PC-9 (cell line): ENCODE data around the gene SMOC2. TPM values are rescaled to one million over a fixed set of nuclear protein-coding genes. Genes with fewer than 3 reads are reported as not detected.

ENCODE experiments used
- BruUV-seq: library from RNA; stranded (reverse); fragments of 400-500 nt; replicated peaks from 2 replicates; lab custom pipeline; 2021; lab: Mats Ljungman, UMichigan
- CTCF ChIA-PET: fragments of 300-600 bp; sonication (Branson Sonifier 250); formaldehyde crosslinking; loops from one replicate; lab custom pipeline; 2022; ENCODE audit warnings: antibody characterized with exemption; lab: Charles Lee
- POLR2A ChIA-PET: fragments of 300-600 bp; sonication (Branson Sonifier 250); formaldehyde crosslinking; loops from one replicate; lab custom pipeline; 2022; ENCODE audit warnings: antibody characterized with exemption; ENCODE audit not compliant: unreplicated experiment; lab: Charles Lee
- DNase-seq, 2 experiments: peaks; one replicate each; pipeline versions ENCODE4 v3.0.0 to v3.0.0-alpha.2; 2015 to 2022; ENCODE audit warnings: mixed read lengths in 1 of 2
- H2AFZ ChIP-seq: fragments of 200-600 bp; sonication (generic); 2 replicates; pipeline ENCODE4 v1.8.1; 2017; ENCODE audit warnings: antibody characterized with exemption
- H3F3A ChIP-seq: fragments of 200-600 bp; sonication (generic); 2 replicates; pipeline ENCODE4 v1.8.1; 2017; ENCODE audit warnings: antibody characterized with exemption, mild to moderate bottlenecking, low read depth; ENCODE audit not compliant: insufficient read depth
- H3K27ac ChIP-seq: fragments of 200-600 bp; sonication (generic); 2 replicates; pipeline ENCODE4 v1.6.1; 2016; ENCODE audit warnings: mixed run types
- H3K27me3 ChIP-seq: fragments of 200-600 bp; sonication (generic); 2 replicates; pipeline ENCODE4 v1.6.1; 2016; ENCODE audit warnings: low read depth, mixed run types; ENCODE audit not compliant: insufficient read depth
- H3K36me3 ChIP-seq: fragments of 200-600 bp; sonication (generic); 2 replicates; pipeline ENCODE4 v1.6.1; 2016; ENCODE audit warnings: low read depth, mixed run types
- H3K4me1 ChIP-seq: fragments of 200-600 bp; sonication (generic); replicated peaks from 2 replicates; pipeline ENCODE4 v1.6.1; 2016; ENCODE audit warnings: mixed run types; ENCODE audit not compliant: insufficient read depth
- H3K4me2 ChIP-seq: fragments of 200-600 bp; sonication (generic); 2 replicates; pipeline ENCODE4 v1.6.1; 2017; ENCODE audit warnings: mixed run types
- H3K4me3 ChIP-seq: fragments of 200-600 bp; sonication (generic); 2 replicates; pipeline ENCODE4 v1.6.1; 2016; ENCODE audit warnings: mixed run types
- H3K79me2 ChIP-seq: fragments of 200-600 bp; sonication (generic); 2 replicates; pipeline ENCODE4 v1.6.1; 2017; ENCODE audit warnings: low read depth, mixed run types
- H3K9me2 ChIP-seq: fragments of 200-600 bp; sonication (generic); 2 replicates; pipeline ENCODE4 v1.8.1; 2017; ENCODE audit warnings: mild to moderate bottlenecking; ENCODE audit not compliant: insufficient read depth
- H3K9me3 ChIP-seq: fragments of 200-600 bp; sonication (generic); 2 replicates; pipeline ENCODE4 v1.8.1; 2016; ENCODE audit warnings: low read depth; ENCODE audit not compliant: insufficient read depth
- H4K20me1 ChIP-seq: fragments of 200-600 bp; sonication (generic); 2 replicates; pipeline ENCODE4 v1.8.1; 2017; ENCODE audit not compliant: insufficient read depth
- EZH2 ChIP-seq: fragments of 200-600 bp; sonication (generic); IDR thresholded peaks from 2 replicates; pipeline ENCODE4 v1.8.0; 2017; ENCODE audit warnings: antibody characterized with exemption, low read depth
- intact Hi-C: fragments of 100-400 bp; cut with micrococcal nuclease; formaldehyde crosslinking; loops from one replicate; pipeline ENCODE4 v1.10.0; 2022; ENCODE audit not compliant: unreplicated experiment
- total RNA-seq: library from RNA; stranded (reverse); gene quantifications from 2 replicates; pipeline ENCODE4 v1.2.3, GENCODE V29; 2021
- TF ChIP-seq, protein P1 (sequence below): fragments of 200-600 bp; sonication (generic); conservative IDR thresholded peaks from 2 replicates; pipeline ENCODE4 v1.6.1; 2017; ENCODE audit warnings: mixed run types, antibody characterized with exemption, mild to moderate bottlenecking, moderate library complexity

Gene SMOC2
- total RNA-seq, 1 experiment from 2014 or later = not detected

- TF ChIP-seq EZH2 = no peak
- TF ChIP-seq, protein P1, sequence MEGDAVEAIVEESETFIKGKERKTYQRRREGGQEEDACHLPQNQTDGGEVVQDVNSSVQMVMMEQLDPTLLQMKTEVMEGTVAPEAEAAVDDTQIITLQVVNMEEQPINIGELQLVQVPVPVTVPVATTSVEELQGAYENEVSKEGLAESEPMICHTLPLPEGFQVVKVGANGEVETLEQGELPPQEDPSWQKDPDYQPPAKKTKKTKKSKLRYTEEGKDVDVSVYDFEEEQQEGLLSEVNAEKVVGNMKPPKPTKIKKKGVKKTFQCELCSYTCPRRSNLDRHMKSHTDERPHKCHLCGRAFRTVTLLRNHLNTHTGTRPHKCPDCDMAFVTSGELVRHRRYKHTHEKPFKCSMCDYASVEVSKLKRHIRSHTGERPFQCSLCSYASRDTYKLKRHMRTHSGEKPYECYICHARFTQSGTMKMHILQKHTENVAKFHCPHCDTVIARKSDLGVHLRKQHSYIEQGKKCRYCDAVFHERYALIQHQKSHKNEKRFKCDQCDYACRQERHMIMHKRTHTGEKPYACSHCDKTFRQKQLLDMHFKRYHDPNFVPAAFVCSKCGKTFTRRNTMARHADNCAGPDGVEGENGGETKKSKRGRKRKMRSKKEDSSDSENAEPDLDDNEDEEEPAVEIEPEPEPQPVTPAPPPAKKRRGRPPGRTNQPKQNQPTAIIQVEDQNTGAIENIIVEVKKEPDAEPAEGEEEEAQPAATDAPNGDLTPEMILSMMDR = no peak
- no peak overlapping the region for H3K27ac ChIP-seq
- no peaks in the 10 kb centered on the region for H3K36me3 ChIP-seq
- ChIA-PET POLR2A (no interaction called here), CTCF (no interaction called here)
- H3K9me3 ChIP-seq = peaks cover 7% of the 10 kb centered on the region
- no peaks in the 10 kb centered on the region for H3K4me1 ChIP-seq
- DNase-seq = no peak
- no peaks in the 10 kb centered on the region for H3K9me2 ChIP-seq
- H3K4me3 ChIP-seq = no peak overlapping the region
- H3K4me2 ChIP-seq = no peak overlapping the region
- H3K79me2 ChIP-seq = no peaks in the 10 kb centered on the region
- intact Hi-C loops = no loop called here
- no peaks in the 10 kb centered on the region for H3F3A ChIP-seq
- H3K27me3 ChIP-seq = peaks cover 96% of the 10 kb centered on the region
- no peaks in the 10 kb centered on the region for H4K20me1 ChIP-seq
- BruUV-seq = no TSS peak
- H2AFZ ChIP-seq = no peak overlapping the region
Measured at GRCh38 chr6:168469926-168470325, 28.9 kb downstream of the SMOC2 start.

GRCh38 chr6:168472363-168472762 is 31.4 kb downstream of the SMOC2 start:
- CTCF ChIA-PET = no interaction called here
- no TSS peak for BruUV-seq
- no peak overlapping the region for H2AFZ ChIP-seq
- H3K4me3 ChIP-seq = no peak overlapping the region
- no peak overlapping the region for H3K27ac ChIP-seq
- no peak overlapping the region for H3K4me2 ChIP-seq
- H3K9me3 ChIP-seq = peaks cover 7% of the 10 kb centered on the region
- H3K27me3 ChIP-seq = peaks cover 94% of the 10 kb centered on the region
- H3K4me1 ChIP-seq = no peaks in the 10 kb centered on the region
- no peaks in the 10 kb centered on the region for H3K36me3 ChIP-seq
- intact Hi-C loops = no loop called here
- H3F3A ChIP-seq = no peaks in the 10 kb centered on the region
- no peaks in the 10 kb centered on the region for H4K20me1 ChIP-seq
- no peaks in the 10 kb centered on the region for H3K79me2 ChIP-seq
- H3K9me2 ChIP-seq = no peaks in the 10 kb centered on the region
- POLR2A ChIA-PET = no interaction called here
- TF ChIP-seq, protein P1 = no peak
- no peak for TF ChIP-seq EZH2
- no peak for DNase-seq

GRCh38 chr6:168473197-168473596 is 32.2 kb downstream of the SMOC2 start:
- Histone ChIP-seq H4K20me1 (no peaks in the 10 kb centered on the region), H3K79me2 (no peaks in the 10 kb centered on the region), H3K27ac (no peak overlapping the region), H3K9me3 (peaks cover 7% of the 10 kb centered on the region), H3K4me1 (no peaks in the 10 kb centered on the region), H3K4me2 (no peak overlapping the region), H3K27me3 (peaks cover 94% of the 10 kb centered on the region), H3F3A (no peaks in the 10 kb centered on the region), H3K9me2 (no peaks in the 10 kb centered on the region), H2AFZ (no peak overlapping the region), H3K36me3 (no peaks in the 10 kb centered on the region), H3K4me3 (no peak overlapping the region)
- TF ChIP-seq, protein P1 = no peak
- no peak for TF ChIP-seq EZH2
- no peak for DNase-seq
- POLR2A ChIA-PET = no interaction called here
- CTCF ChIA-PET = no interaction called here
- no TSS peak for BruUV-seq
- intact Hi-C loops = no loop called here
